ENCODE results near the gene LRRC4C. TPM values are rescaled to one million over a fixed set of nuclear protein-coding genes. Genes with fewer than 3 reads are reported as not detected.

LRRC4C gene
- total RNA-seq, 1 experiment from 2014 or later: 0.13 TPM

DNA sequence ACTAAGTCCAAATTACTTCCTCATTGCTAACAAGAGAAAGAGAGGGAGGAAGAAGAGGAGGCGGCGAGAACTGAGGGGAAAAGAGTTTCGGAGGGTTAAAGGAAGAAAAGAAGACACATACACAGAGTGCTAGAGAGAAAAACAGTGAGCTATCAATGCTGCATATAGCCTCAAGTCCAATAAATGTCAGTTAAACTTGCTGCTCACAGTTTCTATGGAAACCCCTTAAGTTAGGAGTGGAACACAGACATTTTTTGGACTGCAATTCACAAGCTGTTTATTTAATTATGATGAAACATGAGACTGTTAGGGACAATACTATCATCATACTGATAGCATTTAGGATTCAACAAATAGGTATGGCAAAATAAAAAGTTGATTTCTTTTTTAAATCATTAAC is 1320.4 kb downstream of the LRRC4C start:
- TF ChIP-seq, protein P1, sequence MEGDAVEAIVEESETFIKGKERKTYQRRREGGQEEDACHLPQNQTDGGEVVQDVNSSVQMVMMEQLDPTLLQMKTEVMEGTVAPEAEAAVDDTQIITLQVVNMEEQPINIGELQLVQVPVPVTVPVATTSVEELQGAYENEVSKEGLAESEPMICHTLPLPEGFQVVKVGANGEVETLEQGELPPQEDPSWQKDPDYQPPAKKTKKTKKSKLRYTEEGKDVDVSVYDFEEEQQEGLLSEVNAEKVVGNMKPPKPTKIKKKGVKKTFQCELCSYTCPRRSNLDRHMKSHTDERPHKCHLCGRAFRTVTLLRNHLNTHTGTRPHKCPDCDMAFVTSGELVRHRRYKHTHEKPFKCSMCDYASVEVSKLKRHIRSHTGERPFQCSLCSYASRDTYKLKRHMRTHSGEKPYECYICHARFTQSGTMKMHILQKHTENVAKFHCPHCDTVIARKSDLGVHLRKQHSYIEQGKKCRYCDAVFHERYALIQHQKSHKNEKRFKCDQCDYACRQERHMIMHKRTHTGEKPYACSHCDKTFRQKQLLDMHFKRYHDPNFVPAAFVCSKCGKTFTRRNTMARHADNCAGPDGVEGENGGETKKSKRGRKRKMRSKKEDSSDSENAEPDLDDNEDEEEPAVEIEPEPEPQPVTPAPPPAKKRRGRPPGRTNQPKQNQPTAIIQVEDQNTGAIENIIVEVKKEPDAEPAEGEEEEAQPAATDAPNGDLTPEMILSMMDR (conservative IDR thresholded peaks at IDR 0.05): no peak
- H2AFZ ChIP-seq (ENCODE audit: low read length): no peak overlapping the region
- H3K9me3 Mint-ChIP-seq: no peaks in the 10 kb centered on the region
- H3K9ac ChIP-seq (ENCODE audit: extremely low read depth, insufficient read length, low read length): no peak overlapping the region
- no peak overlapping the region for H2BK20ac ChIP-seq (ENCODE audit: low read depth, low read length, poor library complexity, severe bottlenecking)
- no peak overlapping the region for H2BK120ac ChIP-seq (ENCODE audit: low read depth, low read length, poor library complexity, severe bottlenecking)
- H4K91ac ChIP-seq (ENCODE audit: insufficient read length, low read depth, low read length): no peak overlapping the region
- no peaks in the 10 kb centered on the region for H3K27me3 ChIP-seq (ENCODE audit: insufficient read depth, low read length)
- H3K14ac ChIP-seq (ENCODE audit: insufficient read depth, low read length): no peak overlapping the region
- no peaks in the 10 kb centered on the region for H3K23me2 ChIP-seq (ENCODE audit: insufficient read length, low read depth, low read length, poor library complexity, severe bottlenecking)
- H3K18ac ChIP-seq (ENCODE audit: insufficient read length, low read depth, low read length): no peak overlapping the region
- no peaks in the 10 kb centered on the region for H4K20me1 ChIP-seq (ENCODE audit: control insufficient read depth, insufficient read depth, insufficient read length)
- no peak overlapping the region for H2BK15ac ChIP-seq (ENCODE audit: low read depth, low read length)
- no peaks in the 10 kb centered on the region for H3K4me1 Mint-ChIP-seq
- no peak overlapping the region for H2BK5ac ChIP-seq (ENCODE audit: insufficient read length, low read length)
- no peaks in the 10 kb centered on the region for H3K4me1 ChIP-seq (ENCODE audit: insufficient read depth, low read length)
- H3K79me1 ChIP-seq (ENCODE audit: insufficient read depth, low read depth, low read length, poor library complexity, severe bottlenecking): no peaks in the 10 kb centered on the region
- no peak overlapping the region for H3K27ac ChIP-seq (ENCODE audit: insufficient read length, low read depth, low read length)
- no peak overlapping the region for H3K4ac ChIP-seq (ENCODE audit: low read depth, low read length)
- H3K23ac ChIP-seq (ENCODE audit: insufficient read length, low read depth, low read length): no peak overlapping the region
- WGBS (ENCODE audit: extremely low coverage, insufficient read length, low lambda C conversion rate): no CpG with 5 or more reads among the region's 3 CpGs
- DNase-seq: no peak
- no peak overlapping the region for H3K56ac ChIP-seq (ENCODE audit: insufficient read length, low read depth, low read length)
- no peaks in the 10 kb centered on the region for H3K9me3 ChIP-seq (ENCODE audit: control insufficient read depth, low read depth, low read length)
- H2AK5ac ChIP-seq (ENCODE audit: insufficient read length, low read length): no peak overlapping the region
- H3K36me3 Mint-ChIP-seq (ENCODE audit: insufficient read depth in 1 of 3, low read depth in 3 of 3): no peaks in the 10 kb centered on the region
- H4K5ac ChIP-seq (ENCODE audit: insufficient read length, low read depth, low read length): no peak overlapping the region
- H3K4me3 Mint-ChIP-seq: no peak overlapping the region
- no peak overlapping the region for H2BK12ac ChIP-seq (ENCODE audit: insufficient read length, low read depth, low read length)
- no peak overlapping the region for H3K27ac Mint-ChIP-seq
- H3T11ph ChIP-seq (ENCODE audit: low read length): no peak overlapping the region
- no peak overlapping the region for H4K8ac ChIP-seq (replicated peaks; ENCODE audit: insufficient read length, low read depth, low read length)
- no peaks in the 10 kb centered on the region; the same call in none of the 2 replicates for H3K27me3 Mint-ChIP-seq (ENCODE audit: low read depth)
- H3K4me2 ChIP-seq (ENCODE audit: insufficient read depth, insufficient read length, low read length): no peak overlapping the region
- H3K79me2 ChIP-seq (ENCODE audit: insufficient read depth, low read length): no peaks in the 10 kb centered on the region

Measured in H9 (cell line).